ENCODE data around the gene PGC. TPM values are rescaled to one million over a fixed set of nuclear protein-coding genes. Genes with fewer than 3 reads are reported as not detected.

The PGC gene
- total and polyA plus RNA-seq, 9 of the 15 experiments (the other 6 are each of a cell fraction or from before 2014, with no cell fraction given): 0.17 to 0.40 TPM; not detected in 7

DNA sequence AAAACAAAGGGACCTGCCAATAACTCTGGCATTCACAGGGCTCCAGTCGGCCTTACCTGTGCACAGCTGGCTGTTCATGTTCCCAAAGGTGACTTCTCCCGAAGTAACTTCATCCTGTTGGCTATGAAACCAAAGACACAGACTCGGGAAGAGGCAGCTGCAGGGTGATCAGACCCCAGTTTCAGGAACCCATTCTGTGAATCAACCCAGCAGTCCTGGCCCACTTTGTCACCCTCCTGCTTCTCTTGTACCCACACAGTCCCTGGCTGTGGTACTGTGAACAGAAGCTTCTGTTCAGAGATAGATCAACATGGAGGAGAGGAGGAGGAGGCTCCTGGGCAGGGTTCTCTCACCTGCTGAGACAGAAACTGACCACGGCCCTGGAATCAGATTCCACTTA, 8.7 kb upstream of the PGC start (continued):
- TF ChIP-seq SIN3B (IDR thresholded peaks at IDR 0.05; ENCODE audit: low read depth): no peak
- TF ChIP-seq ZNF347 (CRISPR knock-in tag; IDR thresholded peaks at IDR 0.05; ENCODE audit: low read depth): no peak

DNA sequence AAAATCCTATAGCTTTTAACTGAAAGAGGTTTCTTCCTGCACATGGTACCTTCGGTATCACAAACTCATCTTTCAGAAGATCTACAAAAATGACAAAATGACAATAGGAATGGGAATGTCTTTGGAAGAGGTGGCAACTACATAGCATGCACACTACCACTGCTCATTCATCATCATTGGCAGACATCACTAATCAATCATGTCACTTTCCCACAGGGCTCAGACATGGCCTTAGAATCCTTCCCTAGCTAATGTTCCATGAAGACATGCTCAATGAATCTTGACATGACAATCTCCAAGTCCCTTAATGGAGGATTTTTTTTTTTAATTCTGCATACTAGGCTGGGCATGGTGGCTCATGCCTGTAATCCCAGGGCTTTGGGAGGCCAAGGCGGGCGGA, 3.2 kb upstream of the PGC start:
- in situ Hi-C loops (cut with MboI) (no loop called here), intact Hi-C loops (cut with micrococcal nuclease) (no loop called here)
- peaks cover 8 to 14% of the 10 kb centered on the region in 2 experiments; a peak in 4 of 5 replicates for H3K4me1 ChIP-seq (replicated peaks in 1 of 2; ENCODE audit: control insufficient read depth in 2 of 2, insufficient read depth in 2 of 2, low read length in 2 of 2)
- no peaks in the 10 kb centered on the region for H3K36me3 ChIP-seq (ENCODE audit: control insufficient read depth, insufficient read depth, low read length)
- H3K4me2 ChIP-seq (ENCODE audit: insufficient read depth, low read length): no peak overlapping the region
- no TSS peak for BruUV-seq (replicated peaks)
- no peak overlapping the region for H3K4me3 ChIP-seq
- H2AFZ ChIP-seq (ENCODE audit: low read depth, low read length): no peak overlapping the region
- H3K27me3 ChIP-seq (ENCODE audit: control insufficient read depth in 2 of 2, insufficient read depth in 2 of 2, low read length in 2 of 2): peaks cover under 1 to 12% of the 10 kb centered on the region in 2 experiments
- TF ChIP-seq SMAD2 (IDR thresholded peaks at IDR 0.05; ENCODE audit: low read depth, low read length): no peak
- TF ChIP-seq ZBTB17 (CRISPR knock-in tag; IDR thresholded peaks at IDR 0.05): 0 out of 2 replicates have a peak, but pooled peaks have one; percentile 38
- TF ChIP-seq, protein P1, sequence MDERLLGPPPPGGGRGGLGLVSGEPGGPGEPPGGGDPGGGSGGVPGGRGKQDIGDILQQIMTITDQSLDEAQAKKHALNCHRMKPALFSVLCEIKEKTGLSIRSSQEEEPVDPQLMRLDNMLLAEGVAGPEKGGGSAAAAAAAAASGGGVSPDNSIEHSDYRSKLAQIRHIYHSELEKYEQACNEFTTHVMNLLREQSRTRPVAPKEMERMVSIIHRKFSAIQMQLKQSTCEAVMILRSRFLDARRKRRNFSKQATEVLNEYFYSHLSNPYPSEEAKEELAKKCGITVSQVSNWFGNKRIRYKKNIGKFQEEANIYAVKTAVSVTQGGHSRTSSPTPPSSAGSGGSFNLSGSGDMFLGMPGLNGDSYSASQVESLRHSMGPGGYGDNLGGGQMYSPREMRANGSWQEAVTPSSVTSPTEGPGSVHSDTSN (CRISPR knock-in tag; IDR thresholded peaks at IDR 0.05; ENCODE audit: low read depth): no peak
- TF ChIP-seq, protein P1 (tag; conservative IDR thresholded peaks at IDR 0.05; ENCODE audit: low read depth): 0 out of 2 replicates have a peak, but pooled peaks have one; percentile 52
- TF ChIP-seq, protein P2, sequence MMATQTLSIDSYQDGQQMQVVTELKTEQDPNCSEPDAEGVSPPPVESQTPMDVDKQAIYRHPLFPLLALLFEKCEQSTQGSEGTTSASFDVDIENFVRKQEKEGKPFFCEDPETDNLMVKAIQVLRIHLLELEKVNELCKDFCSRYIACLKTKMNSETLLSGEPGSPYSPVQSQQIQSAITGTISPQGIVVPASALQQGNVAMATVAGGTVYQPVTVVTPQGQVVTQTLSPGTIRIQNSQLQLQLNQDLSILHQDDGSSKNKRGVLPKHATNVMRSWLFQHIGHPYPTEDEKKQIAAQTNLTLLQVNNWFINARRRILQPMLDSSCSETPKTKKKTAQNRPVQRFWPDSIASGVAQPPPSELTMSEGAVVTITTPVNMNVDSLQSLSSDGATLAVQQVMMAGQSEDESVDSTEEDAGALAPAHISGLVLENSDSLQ (IDR thresholded peaks at IDR 0.05): 0 out of 2 replicates have a peak, but pooled peaks have one; percentile 13
- TF ChIP-seq MEIS2 (IDR thresholded peaks at IDR 0.05; ENCODE audit: partially characterized antibody): peak; percentile 70
- CTCF ChIA-PET (ENCODE audit: low intra/inter-chr PET ratio): no interaction called here
- no peak overlapping the region for H3K27ac ChIP-seq (ENCODE audit: extremely low read depth, low read depth, low read length)
- WGBS (ENCODE audit: insufficient coverage, low coverage, missing lambda C conversion rate): 13% methylated on average over 3 of the region's 3 CpGs
- H3K9me1 ChIP-seq (ENCODE audit: control insufficient read depth, insufficient read depth, low read length): no peaks in the 10 kb centered on the region
- DNase-seq (ENCODE audit: extremely low read depth in 1 of 4, low spot score in 3 of 4) (no peak), FAIRE-seq (no peak), ATAC-seq (no peak)
- POLR2A ChIA-PET: interaction anchor here (0.8 to 1.9 kb wide), 5 partner anchors 17 to 298 kb away, joined by 3 to 8 read pairs (median 4); no protein-coding TSS in a partner anchor
- H3K9me3 ChIP-seq (replicated peaks; ENCODE audit: control insufficient read depth, insufficient read depth, low read depth, low read length): no peaks in the 10 kb centered on the region
- no peaks in the 10 kb centered on the region for H4K20me1 ChIP-seq (replicated peaks; ENCODE audit: control insufficient read depth, insufficient read depth, low read length)
- no peak overlapping the region for H3K9ac ChIP-seq (ENCODE audit: insufficient read depth in 1 of 2, low read depth in 2 of 2, low read length in 2 of 2)
- no peaks in the 10 kb centered on the region for H3K79me2 ChIP-seq (ENCODE audit: control insufficient read depth, insufficient read depth, low read length)
